GM19238 (cell line): ENCODE data around the gene CCER1.

Source experiments
- DNase-seq: peaks from one replicate; pipeline ENCODE4 v3.0.0; 2011; ENCODE audit warnings: low spot score; ENCODE audit not compliant: insufficient read length

Gene CCER1

DNA sequence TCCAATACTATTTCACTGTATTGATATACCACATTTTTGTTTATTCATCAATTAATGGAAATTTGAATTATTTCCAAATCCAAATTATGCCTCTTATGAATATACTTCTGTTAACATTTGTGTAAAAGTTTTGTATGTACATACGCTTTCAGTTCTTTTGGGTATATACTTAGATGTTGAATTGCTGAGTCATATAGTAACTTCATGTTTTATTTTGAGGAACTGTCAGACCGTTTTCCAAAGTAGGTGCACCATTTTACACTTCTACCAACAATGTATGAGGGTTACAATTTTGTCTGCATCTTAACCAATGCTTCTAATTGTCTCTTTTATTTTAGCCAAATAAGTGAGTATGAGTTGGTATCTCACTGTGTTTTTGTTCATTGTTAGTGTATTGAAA, 10.2 kb upstream of the CCER1 start:
- DNase-seq = no peak

DNA sequence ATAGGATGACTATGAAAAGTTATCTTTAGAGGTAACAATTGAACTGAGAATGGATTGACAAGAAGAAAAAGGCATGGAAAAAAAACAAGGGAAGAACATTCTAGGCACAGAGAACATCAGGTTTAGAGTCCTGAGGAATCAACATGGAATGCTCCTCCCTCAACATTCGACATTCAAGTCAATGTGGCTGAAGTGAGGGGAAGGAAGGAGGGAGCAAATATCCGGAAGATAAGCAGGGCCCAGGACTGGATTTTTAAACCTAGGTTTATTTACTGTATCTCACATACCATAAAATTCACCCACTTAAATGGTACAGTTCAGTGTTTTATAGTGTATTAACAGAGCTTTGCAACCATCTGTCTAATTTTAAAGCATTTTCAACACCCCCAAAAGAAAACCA, 9.6 kb upstream of the CCER1 start:
- no peak for DNase-seq

DNA sequence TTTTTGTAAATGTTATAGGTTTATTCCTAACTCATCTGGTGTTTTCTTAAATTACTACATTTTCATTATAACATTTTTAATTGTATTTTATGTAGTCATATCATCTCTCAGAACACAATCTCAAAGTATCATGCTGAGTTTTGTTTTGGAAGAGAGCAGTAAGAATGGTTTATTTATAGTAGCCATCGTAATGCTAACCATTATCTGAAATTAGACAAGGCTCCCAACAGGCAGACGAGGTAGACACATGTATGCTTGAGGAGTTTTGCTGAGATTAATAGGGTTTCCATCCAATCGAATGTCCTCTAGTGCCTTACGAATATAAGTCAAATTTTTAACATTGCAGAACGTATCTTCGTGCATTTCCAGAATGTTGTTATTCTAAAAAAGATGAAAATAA, 9.0 kb upstream of the CCER1 start:
- DNase-seq = no peak

DNA sequence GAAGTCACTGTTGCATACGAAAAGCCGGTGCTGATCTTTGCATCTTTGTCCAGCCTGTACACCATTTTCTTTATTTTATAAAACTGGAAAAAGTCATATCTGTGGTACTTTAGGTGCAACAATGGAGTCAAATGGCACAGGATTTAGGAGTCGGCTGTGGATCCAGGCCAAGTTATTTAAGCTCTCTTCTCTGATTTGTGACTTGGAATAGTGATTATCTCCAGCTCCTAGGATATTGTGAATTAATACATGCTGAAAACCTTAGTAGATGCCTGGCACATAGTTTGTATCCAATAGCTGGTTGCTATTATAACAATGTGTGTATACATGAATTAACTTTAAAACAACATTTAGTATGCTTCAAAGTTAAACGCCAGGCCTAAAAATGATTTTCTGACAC, 6.2 kb upstream of the CCER1 start:
- DNase-seq = no peak

DNA sequence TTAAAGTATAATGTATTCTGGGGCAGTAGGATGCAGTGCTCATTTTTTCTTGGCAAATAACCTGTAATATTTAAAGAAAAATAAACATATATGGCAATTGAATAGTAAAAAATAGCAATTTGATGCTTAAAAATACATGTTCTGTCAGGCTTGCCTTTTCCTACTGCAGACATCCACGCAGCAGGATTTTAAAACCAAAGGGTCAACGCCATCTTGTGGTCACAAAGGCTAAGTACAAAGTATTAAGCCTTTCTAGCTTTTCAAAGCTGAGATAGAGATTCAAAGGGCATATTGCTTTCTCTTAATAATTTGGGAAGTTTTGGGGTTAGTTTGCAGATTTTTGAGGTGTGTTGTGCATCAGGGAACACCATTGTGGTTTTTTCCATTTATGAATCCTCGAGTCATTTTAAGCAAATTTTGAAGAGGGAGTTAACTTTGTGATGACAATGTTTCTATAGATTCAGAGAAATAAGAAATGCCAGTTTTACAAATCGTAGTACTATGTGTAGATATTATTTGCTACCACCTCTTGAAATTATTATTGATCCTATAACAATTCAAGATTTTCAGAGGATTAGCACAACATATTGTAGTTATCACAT, 4.7 kb upstream of the CCER1 start:
- DNase-seq = no peak

DNA sequence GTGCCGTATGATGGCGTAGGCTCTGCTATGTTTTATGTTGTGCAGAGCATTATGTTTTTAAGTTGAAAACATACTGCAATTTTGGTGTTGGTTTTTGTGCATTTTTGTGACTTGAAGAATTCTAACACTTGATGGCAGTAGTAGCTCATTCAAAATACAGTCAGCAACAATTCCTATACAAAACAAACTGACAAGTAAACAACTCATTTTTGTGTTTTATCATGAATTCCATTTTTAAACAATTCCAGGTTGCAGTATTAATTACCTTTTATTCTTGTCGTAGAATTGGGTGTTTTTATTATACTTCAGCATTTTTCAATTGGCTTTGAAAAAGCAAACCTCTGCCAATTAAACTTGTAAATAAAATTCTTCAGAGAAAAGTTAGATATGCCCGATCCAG, 4.1 kb upstream of the CCER1 start:
- DNase-seq = no peak

DNA sequence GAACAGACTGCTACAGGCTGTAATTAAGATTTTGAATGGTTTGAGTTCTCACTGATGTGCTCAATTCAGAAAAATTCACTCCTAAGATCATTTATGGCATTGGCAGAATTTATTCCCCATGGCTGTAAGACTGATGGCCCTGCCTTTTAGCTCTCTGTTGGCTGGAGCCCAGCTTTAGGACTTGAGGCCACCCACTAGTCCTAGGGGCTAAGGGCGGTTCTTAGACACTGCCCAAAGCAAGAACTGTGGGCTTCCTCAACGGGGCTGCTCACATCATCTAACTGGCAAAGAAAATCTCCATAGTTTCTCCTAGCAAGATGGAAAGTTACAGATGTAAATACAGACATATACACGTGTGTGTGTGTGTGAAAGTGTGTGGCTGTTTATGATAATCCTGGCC, 3.4 kb upstream of the CCER1 start:
- no peak for DNase-seq

DNA sequence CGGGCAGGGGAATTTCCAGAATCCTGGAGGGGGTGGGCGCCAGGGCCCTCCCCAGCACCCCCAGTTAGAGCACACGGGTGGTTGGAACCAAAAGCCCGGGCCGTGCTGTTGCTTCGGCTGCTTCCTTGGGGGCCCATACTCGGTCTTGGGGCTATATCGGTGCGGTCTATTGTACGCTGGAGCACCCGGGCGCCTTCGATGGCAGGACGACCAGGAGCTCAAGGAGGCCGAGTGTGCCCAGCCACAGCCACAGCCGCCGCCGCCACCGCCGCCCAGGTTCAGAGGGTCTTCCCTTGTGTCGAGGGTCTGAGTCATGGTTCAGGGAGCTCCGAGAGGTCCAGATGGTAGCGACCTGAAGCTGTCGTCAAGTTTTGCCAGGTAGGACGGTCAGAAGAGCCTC, 548 bp downstream of the CCER1 start:
- no peak for DNase-seq

DNA sequence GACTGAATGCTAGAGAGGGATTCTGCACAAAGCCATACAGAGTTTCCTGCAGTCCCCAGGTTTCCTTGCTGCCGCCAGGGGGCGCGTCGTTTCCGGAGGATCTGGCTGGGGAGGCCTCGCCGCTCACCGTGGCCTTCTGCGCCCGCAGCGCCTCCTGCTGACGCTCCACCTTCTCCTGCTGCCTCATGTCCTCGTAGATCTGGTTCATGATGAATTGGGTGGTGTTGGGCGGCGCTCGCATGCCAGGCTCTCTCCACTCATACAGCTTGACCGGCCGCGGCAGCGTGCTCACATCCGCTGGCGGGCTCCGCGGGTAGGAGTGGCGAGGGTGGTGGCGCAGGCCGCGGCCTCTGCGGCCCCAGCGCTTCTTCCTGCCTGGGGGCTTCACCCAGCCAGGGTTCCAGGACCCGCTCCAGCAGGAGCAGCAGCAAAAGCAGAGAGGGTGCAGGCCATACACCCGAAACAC, 987 bp downstream of the CCER1 start:
- no peak for DNase-seq

DNA sequence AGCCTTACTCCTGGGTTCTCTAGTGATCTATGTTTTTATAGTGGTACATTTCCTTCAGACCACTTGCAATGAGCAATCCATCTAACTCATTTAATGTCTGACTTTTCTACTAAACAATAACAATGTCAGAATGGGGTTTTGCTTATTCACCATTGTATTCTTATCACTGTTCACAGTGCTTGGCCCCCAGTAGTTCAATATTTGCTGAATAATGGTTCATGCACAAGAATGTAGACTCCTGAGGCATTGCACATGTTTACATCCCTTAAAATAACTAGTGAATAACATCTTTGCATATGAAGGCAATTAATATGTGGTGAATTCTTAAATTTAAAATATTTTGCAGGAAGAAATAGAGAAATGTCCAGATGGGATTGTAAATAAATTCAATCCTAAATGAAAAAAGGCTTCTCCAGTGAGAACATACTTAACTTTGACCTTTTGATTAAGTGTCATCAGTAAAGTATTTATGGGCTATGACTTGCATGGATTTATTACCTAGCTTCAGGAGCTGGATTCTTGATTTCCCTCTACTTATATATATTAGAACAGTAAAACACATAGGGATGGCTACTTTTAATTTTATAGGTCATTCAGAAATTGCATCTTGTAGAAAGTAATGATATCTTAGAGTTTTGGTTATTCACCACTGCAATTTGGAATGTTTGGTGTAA, 3.4 kb downstream of the CCER1 start:
- DNase-seq = no peak

DNA sequence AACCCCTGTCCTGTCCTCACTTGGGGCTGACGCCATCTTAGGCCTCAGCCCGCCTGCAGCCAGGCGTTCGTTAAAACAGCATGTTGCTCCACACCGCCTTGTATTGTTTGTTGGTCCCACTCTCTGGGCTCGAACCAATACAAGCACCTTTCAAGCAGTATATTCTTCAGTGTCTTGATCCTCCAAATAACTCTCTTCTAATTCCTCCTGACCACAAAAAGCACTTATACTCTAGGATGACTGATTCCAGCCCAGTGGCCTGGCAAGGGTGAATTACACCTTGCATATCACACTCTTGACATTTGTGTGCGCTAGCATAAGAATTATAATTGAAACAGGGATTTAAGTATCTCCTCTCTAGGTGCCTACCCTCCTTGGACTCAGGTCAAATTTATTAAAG, 7.1 kb downstream of the CCER1 start:
- DNase-seq = no peak

DNA sequence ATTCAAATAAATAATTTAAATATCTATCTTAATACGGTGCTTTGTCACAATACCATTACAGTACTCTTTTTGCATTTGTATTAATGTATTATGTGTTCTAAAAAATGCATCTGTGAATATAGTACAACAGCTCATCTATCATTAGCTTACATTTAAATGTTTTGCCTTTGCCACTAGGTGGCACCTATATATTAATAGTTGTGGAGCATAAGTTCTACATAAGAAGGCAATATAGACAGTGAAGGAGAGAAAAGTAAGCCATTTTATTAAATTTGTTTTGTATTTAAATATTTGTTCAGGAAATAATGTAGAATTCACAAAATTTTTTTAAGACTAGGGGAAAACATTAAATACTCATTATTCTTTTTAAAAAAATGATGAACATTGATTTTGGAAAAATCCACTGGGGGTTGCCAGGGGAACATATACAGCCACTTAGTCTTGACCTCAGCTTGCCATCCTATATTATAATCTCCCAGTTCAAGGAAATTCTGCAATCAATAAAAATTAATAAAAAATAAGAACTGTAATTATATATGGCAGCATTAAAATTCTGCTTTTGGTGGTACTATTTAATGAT, 9.8 kb downstream of the CCER1 start:
- DNase-seq = no peak

DNA sequence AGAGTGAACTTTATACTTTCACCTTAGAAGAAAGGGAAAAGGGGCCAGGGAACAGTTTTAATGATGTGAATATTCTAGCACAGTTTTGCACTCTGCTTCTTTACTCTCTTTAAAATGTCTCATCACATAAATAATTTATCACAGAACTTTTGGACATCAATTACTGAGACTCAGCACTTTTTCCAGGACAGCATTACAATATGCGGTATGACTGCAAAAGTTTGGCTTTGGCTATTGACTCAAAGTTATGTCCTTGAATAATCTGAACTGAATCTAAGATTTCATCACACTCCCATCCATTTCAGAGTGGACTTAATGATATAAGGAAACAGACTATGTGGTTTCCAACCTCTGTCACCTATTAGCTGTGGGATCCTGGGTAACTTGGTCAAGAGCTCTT, 11.7 kb downstream of the CCER1 start:
- no peak for DNase-seq

DNA sequence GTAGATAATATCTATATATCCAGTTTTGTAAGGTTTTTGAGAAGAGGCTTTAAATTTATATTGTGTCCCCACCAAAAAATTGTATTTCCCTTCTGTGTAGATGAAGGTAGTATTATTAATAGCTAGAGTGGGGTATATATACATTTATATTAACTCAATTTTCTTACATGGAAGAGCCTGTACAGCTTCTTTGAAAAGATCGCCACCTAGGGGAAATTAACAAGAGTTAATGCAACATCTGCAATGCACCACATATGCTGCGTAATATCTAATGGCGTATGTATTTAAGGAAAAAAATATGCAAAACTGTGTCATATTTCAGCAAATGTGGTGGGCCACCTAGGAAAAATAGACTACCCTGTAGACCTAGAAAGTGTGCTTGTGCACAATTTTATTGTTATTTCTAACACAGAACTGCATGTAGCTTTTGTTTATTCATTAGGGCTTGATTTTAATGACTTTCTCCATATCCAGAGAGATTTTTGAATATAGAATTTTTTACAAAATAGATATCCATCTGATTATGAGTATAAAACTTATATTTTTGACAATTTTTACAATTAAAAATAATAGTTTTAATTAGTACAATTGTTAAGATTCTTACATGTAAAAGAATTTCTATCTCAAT, 14.0 kb downstream of the CCER1 start:
- DNase-seq = no peak

DNA sequence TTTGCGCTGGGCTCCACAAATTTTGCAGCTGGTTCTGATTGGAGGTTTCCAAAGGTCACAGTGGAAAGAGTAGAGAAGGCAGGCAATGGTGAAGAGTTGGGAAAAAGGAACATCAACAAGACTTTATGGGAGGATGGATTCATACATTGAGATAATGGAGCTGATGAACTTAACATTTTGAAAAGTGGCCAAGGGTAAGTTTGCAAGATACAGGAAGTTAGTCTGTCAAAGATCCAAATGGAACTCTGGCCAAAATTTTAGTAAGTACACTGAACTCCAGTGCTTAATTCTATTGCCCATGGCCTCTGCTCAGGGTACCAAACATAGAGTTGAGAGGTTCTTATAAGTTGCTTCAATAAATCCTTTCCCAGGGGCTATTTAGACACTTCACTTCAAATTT, 15.6 kb downstream of the CCER1 start:
- no peak for DNase-seq

DNA sequence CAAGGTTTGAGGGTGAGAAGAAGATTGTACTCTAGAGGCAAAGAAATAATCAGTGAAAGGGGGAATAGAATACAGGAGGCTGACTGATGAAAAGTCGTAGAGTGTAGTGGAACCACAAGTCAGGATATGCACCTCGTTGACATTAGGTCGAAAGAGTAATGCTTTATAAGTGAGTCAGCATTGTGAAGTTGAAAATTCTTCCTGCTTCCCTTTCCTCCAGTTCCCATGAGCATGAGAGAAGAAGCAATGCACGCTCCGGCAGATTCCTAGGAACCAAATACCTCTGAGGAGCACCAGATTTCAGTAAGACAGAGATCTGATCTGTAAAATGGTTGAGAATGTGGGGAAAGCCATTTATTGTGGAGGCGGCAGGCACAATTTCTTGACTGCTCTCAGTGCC, 16.5 kb downstream of the CCER1 start:
- DNase-seq = no peak

DNA sequence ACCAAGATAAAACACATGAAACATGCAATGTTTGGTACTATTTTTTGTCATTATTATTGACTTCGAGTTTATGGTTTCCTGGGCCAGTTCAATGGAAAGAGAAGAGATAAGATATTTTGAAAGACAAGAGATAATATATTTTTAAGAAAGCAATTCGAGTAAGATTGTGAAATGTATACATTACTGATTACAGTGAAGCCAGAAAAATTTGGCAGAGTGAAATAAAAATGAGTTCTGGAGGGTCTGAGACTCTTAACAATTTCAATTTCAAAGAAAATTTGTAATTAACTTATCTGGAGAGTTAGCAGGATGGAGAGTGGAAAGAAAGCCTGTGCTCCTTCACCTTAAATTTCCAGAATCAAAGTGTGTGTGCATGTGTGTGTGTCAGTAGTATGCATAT, 17.3 kb downstream of the CCER1 start:
- DNase-seq = no peak

DNA sequence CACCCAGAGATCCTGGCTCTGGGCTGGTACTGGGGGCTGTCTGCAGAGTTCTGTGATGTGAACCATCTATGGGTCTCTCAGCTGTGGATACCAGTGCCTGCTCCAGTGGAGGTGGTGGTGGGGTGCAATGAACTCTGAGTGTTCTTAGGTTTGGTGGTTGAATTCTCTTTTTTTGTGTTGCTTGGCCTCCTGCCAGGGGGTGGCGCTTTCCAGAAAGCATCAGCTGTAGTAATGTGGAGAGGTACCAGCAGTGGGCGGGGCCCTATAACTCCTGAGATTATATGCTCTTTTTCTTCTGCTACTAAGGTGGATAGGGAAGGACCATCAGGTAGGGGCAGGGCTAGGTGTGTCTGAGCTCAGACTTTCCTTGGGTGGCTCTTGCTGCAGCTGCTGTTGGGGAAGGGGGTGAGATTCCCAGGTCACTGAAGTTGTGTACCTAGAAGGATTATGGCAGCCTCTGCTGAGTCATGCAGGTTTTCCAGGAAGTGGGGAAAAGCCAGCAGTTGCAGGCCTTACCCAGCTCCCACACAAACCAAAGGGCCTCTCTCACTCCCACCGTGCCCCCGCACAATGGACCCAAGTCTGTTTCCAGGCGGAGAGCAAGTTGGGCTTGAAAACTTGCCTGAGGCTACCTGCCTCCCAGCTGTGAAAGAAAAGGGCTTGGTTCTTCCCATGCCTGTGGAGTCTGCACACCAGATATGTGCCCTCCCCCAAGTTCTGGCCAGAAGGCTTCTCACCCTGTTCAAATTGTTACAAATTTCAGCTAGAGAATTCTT, 18.6 kb downstream of the CCER1 start:
- no peak for DNase-seq

DNA sequence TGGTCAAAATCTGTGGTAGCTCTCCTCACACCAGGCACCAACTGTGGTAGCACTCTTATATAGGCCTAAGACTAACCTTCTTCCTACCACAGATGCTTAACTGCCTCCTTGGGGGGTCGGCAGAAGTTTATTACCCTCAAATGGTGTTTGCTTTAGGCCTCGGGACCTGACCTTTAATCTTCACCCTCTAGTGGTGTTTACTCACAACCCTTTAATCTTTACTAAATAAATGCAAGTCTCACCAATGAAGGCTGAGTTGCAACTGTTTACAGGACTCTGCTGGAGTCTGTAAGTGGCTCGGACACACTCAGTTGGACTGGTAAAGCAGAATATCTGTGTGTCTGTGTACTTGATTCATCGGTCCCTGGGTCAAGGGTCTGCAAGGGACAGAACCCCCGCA, 29.4 kb downstream of the CCER1 start:
- no peak for DNase-seq

DNA sequence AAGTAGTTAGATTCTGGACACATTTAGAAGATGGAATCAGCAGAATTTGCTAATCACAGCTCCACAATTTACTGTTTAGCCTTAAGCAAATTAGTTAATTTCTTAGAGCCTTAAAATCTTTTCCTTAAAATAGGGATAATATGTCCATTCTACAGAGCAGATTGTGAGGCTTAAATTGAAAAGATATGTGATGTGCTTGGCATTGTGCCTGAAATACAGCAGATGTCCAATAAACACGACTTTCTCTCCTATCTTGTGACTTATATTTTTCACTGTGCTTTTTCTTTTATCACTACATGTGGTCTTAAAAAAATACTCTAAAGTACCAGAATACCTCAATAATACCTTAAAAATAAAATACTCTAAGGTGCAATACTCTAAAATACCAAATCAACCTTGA, 30.6 kb downstream of the CCER1 start:
- no peak for DNase-seq

DNA sequence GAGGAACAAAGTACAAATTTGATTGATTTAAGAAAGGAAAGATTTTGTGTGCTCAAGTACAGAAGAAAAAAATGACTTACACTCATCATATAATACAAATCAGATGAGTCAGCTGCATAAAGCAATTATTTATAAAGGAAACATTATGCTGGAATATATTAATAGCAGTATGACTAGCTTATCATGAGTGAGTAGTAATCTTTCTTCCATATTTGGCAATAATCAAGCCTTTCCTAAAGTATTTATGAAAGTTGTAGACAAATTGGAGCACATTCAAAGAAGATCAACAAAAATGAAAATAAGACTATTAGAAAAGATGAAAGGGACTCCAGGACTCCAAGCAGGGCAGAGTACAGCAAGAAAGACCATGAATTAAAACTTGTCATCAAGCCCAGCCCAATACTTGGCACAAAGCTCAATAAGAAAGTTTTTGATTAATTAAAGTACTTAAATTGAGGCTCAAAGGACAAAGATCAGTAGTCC, 32.8 kb downstream of the CCER1 start:
- DNase-seq = no peak

DNA sequence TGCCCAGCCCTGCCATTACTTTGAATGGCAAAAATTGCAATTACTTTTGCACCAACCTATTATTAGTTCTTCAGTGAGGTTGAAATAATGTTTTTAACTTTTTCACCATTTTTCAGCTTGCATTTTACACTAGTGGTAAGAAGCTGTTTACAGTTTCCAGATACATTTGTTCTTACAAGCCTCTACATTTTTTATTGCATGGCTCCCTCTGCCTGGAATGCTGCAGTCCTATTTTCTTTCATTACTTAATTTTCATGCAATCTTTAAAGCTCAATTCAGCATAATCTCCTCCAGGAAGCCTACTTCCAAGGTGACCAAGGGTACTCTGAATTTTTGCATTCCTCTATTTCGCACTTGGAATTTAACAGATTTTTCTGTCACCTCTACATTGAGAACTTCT, 33.4 kb downstream of the CCER1 start:
- DNase-seq = no peak
